ENCODE results near the gene IMPDH2.
A peak's percentile ranks its signal among the peaks of the same experiment; 100 is the strongest.

Gene IMPDH2

GRCh38 chr3:49005998-49006397 is 23.2 kb downstream of the IMPDH2 start:
- DNase-seq (ENCODE audit: low read depth) = no peak

GRCh38 chr3:49005303-49005680 is 23.9 kb downstream of the IMPDH2 start:
- no peak for DNase-seq (ENCODE audit: low read depth)

- no peak for DNase-seq (ENCODE audit: low read depth)
Observed at GRCh38 chr3:49004352-49005302, 24.6 kb downstream of the IMPDH2 start.

GRCh38 chr3:49001155-49001554 is 28.0 kb downstream of the IMPDH2 start:
- no peak for DNase-seq (ENCODE audit: low read depth)

GRCh38 chr3:48999085-48999858 is 29.9 kb downstream of the IMPDH2 start:
- DNase-seq (ENCODE audit: low read depth) = no peak

- no peak for DNase-seq (ENCODE audit: low read depth)
Observed at GRCh38 chr3:48997714-48998637, 31.2 kb downstream of the IMPDH2 start.

- DNase-seq (ENCODE audit: low read depth) = no peak
Observed at GRCh38 chr3:48997102-48997635, 32.0 kb downstream of the IMPDH2 start.

GRCh38 chr3:48996640-48997039 is 32.6 kb downstream of the IMPDH2 start:
- no peak for DNase-seq (ENCODE audit: low read depth)

GRCh38 chr3:48993834-48994233 is 35.4 kb downstream of the IMPDH2 start:
- no peak for DNase-seq (ENCODE audit: low read depth)

GRCh38 chr3:48991851-48992545 is 37.2 kb downstream of the IMPDH2 start:
- no peak for DNase-seq (ENCODE audit: low read depth)

GRCh38 chr3:48990636-48991469 is 38.3 kb downstream of the IMPDH2 start:
- no peak for DNase-seq (ENCODE audit: low read depth)

GRCh38 chr3:48989796-48990635 is 39.2 kb downstream of the IMPDH2 start, which contains the start of gene P4HTM:
Gene P4HTM, plus strand, starts transcription at chr3:48990241. Its CDS starts 16 bp downstream, at chr3:48990257.
- DNase-seq (ENCODE audit: low read depth) = peak; percentile 84

- DNase-seq (ENCODE audit: low read depth) = no peak
Observed at GRCh38 chr3:48989126-48989795, 39.9 kb downstream of the IMPDH2 start.

GRCh38 chr3:48985831-48986376 is 43.3 kb downstream of the IMPDH2 start:
- DNase-seq (ENCODE audit: low read depth) = no peak

- no peak for DNase-seq (ENCODE audit: low read depth)
Observed at GRCh38 chr3:48984663-48985062, 44.5 kb downstream of the IMPDH2 start.

- no peak for DNase-seq (ENCODE audit: low read depth)
Observed at GRCh38 chr3:48983096-48983495, 46.1 kb downstream of the IMPDH2 start.

- DNase-seq (ENCODE audit: low read depth) = no peak
Observed at GRCh38 chr3:48982686-48983085, 46.5 kb downstream of the IMPDH2 start.

- no peak for DNase-seq (ENCODE audit: low read depth)
Observed at GRCh38 chr3:48982016-48982415, 47.2 kb downstream of the IMPDH2 start.

Data from HS-5 (cell line).